Central memory CD8-positive, alpha-beta T cell (primary cell): ENCODE data around the gene PTTG2.

Experiments
- ATAC-seq: fragments of 150-1000 bp; cut with Tn5 transposase; replicated peaks from 2 replicates; pipeline ENCODE4 v1.10.0; 2022; ENCODE audit warnings: mild to moderate bottlenecking, moderate FRiP score, moderate number of reproducible peaks; ENCODE audit not compliant: poor library complexity, severe bottlenecking; ENCODE audit errors: extremely low read depth
- DNase-seq, 2 donors: peaks; one replicate each; pipeline ENCODE4 v3.0.0; 2021; ENCODE audit warnings: low spot score in 2 of 2
- H3K27ac Mint-ChIP-seq: one replicate; pipeline ENCODE4 v1.8.0; 2022; ENCODE audit warnings: low read depth, mild to moderate bottlenecking, moderate library complexity, mixed read lengths
- H3K27me3 Mint-ChIP-seq: one replicate; pipeline ENCODE4 v1.8.0; 2022; ENCODE audit warnings: mixed read lengths
- H3K36me3 Mint-ChIP-seq: one replicate; pipeline ENCODE4 v1.8.0; 2022; ENCODE audit warnings: mild to moderate bottlenecking, moderate library complexity, mixed read lengths; ENCODE audit not compliant: insufficient read depth
- H3K4me1 Mint-ChIP-seq: one replicate; pipeline ENCODE4 v1.8.0; 2022; ENCODE audit warnings: mixed read lengths
- H3K4me3 Mint-ChIP-seq: one replicate; pipeline ENCODE4 v1.8.0; 2022; ENCODE audit warnings: mild to moderate bottlenecking, moderate library complexity, mixed read lengths
- H3K9me3 Mint-ChIP-seq: one replicate; pipeline ENCODE4 v1.8.0; 2022; ENCODE audit warnings: mixed read lengths

PTTG2 gene

GRCh38 chr4:38008571-38009021, 48.4 kb downstream of the PTTG2 start:
- DNase-seq (no peak), ATAC-seq (no peak)
- H3K4me3 Mint-ChIP-seq = no peak overlapping the region
- no peak overlapping the region for H3K27ac Mint-ChIP-seq
- no peaks in the 10 kb centered on the region for H3K27me3 Mint-ChIP-seq
- no peaks in the 10 kb centered on the region for H3K36me3 Mint-ChIP-seq
- H3K4me1 Mint-ChIP-seq = peaks cover 39% of the 10 kb centered on the region
- no peaks in the 10 kb centered on the region for H3K9me3 Mint-ChIP-seq

- H3K36me3 Mint-ChIP-seq = no peaks in the 10 kb centered on the region
- no peak overlapping the region for H3K27ac Mint-ChIP-seq
- DNase-seq (no peak), ATAC-seq (no peak)
- no peaks in the 10 kb centered on the region for H3K9me3 Mint-ChIP-seq
- no peaks in the 10 kb centered on the region for H3K27me3 Mint-ChIP-seq
- H3K4me1 Mint-ChIP-seq = peaks cover 38% of the 10 kb centered on the region
- H3K4me3 Mint-ChIP-seq = no peak overlapping the region
These were observed 49.2 kb downstream of the PTTG2 start for GRCh38 chr4:38009421-38009820.

GRCh38 chr4:38009949-38010348, 49.8 kb downstream of the PTTG2 start:
- H3K27me3 Mint-ChIP-seq = no peaks in the 10 kb centered on the region
- H3K27ac Mint-ChIP-seq = no peak overlapping the region
- no peaks in the 10 kb centered on the region for H3K9me3 Mint-ChIP-seq
- DNase-seq (no peak), ATAC-seq (no peak)
- H3K4me1 Mint-ChIP-seq = peaks cover 32% of the 10 kb centered on the region
- peaks cover 3% of the 10 kb centered on the region for H3K36me3 Mint-ChIP-seq
- H3K4me3 Mint-ChIP-seq = no peak overlapping the region
